Cerebellar cortex (tissue), 1 donor: ENCODE data around the gene NAALADL2.

Source experiments
- DNase-seq: peaks from one replicate; pipeline ENCODE4 v3.0.0-alpha.2; 2015; ENCODE audit warnings: low spot score

NAALADL2 gene

DNA sequence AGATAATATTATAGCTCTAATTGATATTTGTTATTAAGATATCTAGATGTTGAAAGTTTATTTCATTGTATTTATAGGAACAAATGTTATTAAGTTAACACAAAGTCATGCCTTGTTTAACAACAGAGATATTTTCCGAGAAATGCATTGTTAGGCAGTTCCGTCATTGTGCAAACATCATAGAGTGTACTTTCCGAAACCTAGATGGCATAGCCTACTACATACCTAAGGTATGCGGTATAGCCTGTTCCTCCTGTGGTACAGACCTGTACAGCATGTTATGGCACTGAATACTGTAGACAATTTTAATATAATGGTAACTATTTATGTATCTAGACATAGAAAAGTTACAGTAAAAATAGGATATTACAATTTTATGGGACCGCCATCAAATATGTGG is 114.3 kb downstream of the NAALADL2 start:
- no peak for DNase-seq

GRCh38 chr3:174986685-174987084 is 127.6 kb downstream of the NAALADL2 start:
- no peak for DNase-seq

DNA sequence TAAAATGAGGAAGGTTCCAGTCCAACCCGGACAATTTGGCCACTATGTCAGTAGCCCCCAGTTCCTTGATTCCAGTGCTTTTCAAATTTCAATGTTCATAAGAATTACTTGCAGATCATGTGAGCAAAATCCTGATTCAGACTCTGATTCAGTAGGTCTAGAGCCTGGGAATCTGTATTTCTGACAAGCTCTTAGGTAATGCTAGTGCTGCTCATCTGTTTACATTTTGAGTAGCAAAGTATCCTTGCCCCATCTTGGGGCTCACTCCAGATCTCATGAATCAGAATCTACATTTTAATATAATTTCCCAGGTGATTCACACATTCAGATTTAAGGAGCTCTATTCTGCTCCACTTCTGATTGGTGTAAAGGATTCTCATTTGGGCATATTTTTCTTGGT is 142.0 kb downstream of the NAALADL2 start:
- DNase-seq = no peak

- DNase-seq = no peak
Measured at GRCh38 chr3:175002732-175003143, 143.6 kb downstream of the NAALADL2 start.

- DNase-seq = no peak
Measured at GRCh38 chr3:175003590-175003989, 144.5 kb downstream of the NAALADL2 start.

- no peak for DNase-seq
Measured at GRCh38 chr3:175005193-175005592, 146.1 kb downstream of the NAALADL2 start.

DNA sequence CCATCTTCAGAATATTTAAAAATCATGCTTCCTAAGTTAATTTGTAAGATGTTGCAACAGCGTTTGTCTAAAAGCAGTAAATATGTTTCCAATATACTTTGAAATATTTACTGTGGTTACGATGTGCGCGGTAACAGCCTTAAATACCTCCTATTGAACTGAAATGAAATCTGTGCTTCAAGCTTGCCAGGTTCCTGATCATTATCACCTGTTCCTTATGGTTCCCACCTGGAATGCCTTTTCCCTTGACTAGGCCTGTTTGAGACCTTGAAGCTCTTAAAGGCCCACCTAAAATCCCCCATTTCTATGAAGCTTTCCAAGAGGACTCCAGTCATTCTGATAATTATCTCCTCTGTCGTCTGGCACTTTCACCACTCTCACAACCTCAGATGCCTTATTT is 146.7 kb downstream of the NAALADL2 start:
- no peak for DNase-seq

GRCh38 chr3:175007306-175007705 is 148.2 kb downstream of the NAALADL2 start:
- DNase-seq = no peak

DNA sequence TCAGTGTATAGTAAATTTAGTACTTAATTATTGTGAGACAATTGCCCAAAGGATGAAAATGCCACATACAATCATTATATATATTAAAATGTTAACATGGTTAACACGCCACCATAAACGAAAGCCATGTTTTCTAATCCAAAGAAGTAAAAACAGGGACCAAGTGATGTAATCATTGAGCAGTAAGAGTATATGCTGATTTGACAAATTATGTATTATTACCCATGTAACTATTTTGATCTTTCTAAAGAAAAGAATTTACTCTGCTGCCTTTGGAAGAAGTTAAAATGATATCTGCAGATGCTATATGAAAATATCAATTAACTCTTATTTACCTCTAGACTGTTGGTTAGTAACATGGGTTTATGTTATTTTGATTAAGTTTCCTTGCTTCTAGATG is 150.2 kb downstream of the NAALADL2 start:
- DNase-seq = no peak

- DNase-seq = no peak
Measured at GRCh38 chr3:175015056-175015635, 156.0 kb downstream of the NAALADL2 start.

- no peak for DNase-seq
Measured at GRCh38 chr3:175018946-175019727, 160.0 kb downstream of the NAALADL2 start.

GRCh38 chr3:175020101-175020500 is 161.0 kb downstream of the NAALADL2 start:
- DNase-seq = no peak

DNA sequence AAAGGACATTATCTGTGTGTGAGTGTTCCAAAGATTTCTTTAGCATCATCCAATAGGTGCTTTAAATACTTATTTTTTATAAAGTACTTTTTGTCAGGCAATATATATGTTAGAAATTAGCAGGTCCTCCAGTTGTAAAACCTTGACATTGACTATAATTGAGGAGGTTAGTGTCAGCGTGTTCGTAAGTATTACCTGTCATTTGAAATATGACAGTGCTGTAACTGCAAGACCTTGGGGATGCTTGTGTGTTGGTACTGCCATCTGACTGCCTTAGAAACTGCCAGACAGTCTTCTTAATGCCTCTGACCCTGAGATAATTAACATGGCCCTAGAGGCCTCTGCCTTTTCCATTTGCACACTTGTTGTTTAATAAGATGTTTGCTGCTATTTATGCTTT is 170.7 kb downstream of the NAALADL2 start:
- no peak for DNase-seq

- no peak for DNase-seq
Measured at GRCh38 chr3:175039875-175040274, 180.7 kb downstream of the NAALADL2 start.

- DNase-seq = no peak
Measured at GRCh38 chr3:175041369-175041768, 182.2 kb downstream of the NAALADL2 start.

DNA sequence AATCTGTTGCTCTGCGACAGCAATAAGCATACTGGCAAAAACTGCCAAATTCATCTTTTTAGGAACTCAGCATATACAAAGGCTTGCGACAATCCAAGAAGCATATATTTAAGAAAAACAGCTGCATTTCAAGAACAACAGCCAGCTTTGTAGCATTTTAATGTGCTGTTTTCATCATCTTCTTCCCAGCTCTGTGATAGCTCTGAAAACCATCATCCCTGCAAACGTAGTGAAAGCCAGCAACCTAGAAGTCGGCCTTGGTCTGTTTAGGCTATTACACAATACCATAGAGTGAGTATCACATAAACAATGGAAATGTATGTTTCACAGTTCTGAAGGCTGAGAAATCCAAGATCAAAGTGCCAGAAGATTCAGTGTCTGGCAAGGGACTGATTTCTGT is 187.5 kb downstream of the NAALADL2 start:
- no peak for DNase-seq

GRCh38 chr3:175047786-175048185 is 188.7 kb downstream of the NAALADL2 start:
- no peak for DNase-seq

DNA sequence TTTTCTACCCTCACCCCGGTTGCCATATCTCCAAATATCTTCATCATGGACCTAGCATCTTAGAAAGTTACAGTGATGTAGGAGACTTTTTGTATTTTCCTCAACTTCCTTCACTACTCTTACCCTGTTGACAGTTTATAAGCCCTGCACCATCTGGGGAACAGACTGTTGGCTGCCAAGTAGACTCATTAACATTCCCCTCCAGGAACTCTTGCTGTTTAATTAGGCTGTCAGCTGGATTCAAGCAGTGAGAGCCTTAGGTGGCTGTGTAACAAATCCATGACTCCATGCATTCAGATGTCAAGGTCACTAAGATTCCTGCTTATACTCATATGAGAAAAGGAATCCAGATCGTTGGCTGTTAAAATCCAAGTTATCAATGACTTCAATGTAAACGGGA is 198.3 kb downstream of the NAALADL2 start:
- DNase-seq = peak; percentile 83

- DNase-seq = no peak
Measured at GRCh38 chr3:175059788-175060187, 200.7 kb downstream of the NAALADL2 start.

- DNase-seq = no peak
Measured at GRCh38 chr3:175065497-175065896, 206.4 kb downstream of the NAALADL2 start.

DNA sequence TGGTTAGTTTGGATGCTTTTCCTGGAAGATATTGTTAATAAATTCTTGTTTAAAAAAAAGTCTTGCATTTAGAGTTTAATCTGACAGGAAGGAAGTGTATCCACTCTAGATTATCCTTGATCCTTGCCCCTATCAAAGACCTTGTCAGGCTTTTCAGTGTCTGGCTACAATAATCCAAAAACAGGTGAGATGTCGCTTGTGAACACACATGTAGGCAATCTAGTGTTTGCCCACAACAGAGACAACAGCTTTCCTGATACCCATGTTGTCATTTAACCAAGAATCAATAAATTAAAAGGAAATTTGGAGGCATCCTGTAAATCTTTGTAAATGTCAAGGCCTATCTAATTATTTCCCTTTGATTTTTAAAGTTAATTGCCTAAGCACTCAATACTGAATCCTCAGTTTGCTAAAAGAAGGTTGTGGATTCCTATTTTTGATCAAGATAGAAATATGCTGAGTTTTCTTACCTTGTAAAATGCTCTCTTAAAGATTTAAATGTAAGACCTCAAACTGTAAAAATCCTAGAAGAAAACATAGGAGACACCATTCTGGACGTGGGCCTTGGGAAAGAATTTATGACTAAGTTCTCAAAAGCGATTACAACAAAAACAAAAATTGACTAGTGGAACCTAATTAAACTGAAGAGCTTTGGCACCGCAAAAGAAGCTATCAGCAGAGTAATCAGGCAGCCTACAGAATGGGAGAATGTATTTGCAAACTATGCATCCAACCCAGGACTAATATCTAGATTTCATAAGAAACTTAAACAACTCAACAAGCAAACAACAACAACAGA is 207.7 kb downstream of the NAALADL2 start:
- no peak for DNase-seq

GRCh38 chr3:175068587-175068986 is 209.5 kb downstream of the NAALADL2 start:
- DNase-seq = no peak

- DNase-seq = no peak
Measured at GRCh38 chr3:175070946-175071345, 211.8 kb downstream of the NAALADL2 start.
